Measurements from ENCODE around the gene TMA7.

DNA sequence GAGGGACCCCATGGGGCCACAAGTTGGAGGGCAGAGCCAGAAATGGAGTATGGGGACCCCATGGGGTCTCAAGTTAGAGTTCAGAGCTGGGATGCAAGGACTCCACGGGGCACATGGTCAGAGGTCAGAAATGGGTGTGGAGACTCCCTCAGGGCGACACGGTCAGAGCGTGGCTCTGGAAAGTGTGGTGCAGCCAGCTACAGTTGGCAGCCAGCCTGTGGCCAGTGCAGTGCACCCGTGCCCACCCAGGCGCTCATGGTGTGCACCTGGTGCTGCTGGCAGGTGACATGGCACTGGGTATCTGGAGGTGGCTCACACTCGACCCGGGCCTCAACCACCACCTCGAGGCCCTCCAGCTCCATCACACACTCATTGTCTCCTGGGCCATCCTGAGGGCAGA, 21.4 kb upstream of the TMA7 start:
- TF ChIP-seq CTCF (conservative IDR thresholded peaks at IDR 0.05; ENCODE audit: low read depth, low read length) (no peak), EZH2 (IDR thresholded peaks at IDR 0.05; ENCODE audit: borderline replicate concordance, low read depth, low read length, poor library complexity, severe bottlenecking) (no peak)
